Measurements from ENCODE around the gene TSPAN33.

GRCh38 chr7:129134356-129134987, 10.0 kb upstream of the TSPAN33 start:
- TF ChIP-seq JUN (IDR thresholded peaks at IDR 0.05; ENCODE audit: borderline replicate concordance, low read depth, low read length) (no peak), JUN (CRISPR knock-in tag; IDR thresholded peaks at IDR 0.05; ENCODE audit: borderline replicate concordance) (no peak), EGR1 (conservative IDR thresholded peaks at IDR 0.05) (no peak), SUPT5H (IDR thresholded peaks at IDR 0.05) (no peak), U2AF1 (optimal IDR thresholded peaks at IDR 0.05; ENCODE audit: low read depth, low read length) (no peak), ZNF408 (CRISPR knock-in tag; IDR thresholded peaks at IDR 0.05; ENCODE audit: low read depth) (no peak), ZNF584 (CRISPR knock-in tag; IDR thresholded peaks at IDR 0.05; ENCODE audit: low read depth) (no peak), BRF1 (IDR thresholded peaks at IDR 0.05; ENCODE audit: borderline replicate concordance, extremely low read depth, insufficient read length) (no peak)

All from K562 (cell line).